Adipocyte (in vitro differentiated cells): ENCODE data around the gene PHF2.
A peak's percentile ranks its signal among the peaks of the same experiment; 100 is the strongest.

Experiments
- DNase-seq: peaks from one replicate; pipeline ENCODE4 v3.0.0-alpha.2; 2015; ENCODE audit warnings: low read depth
- H3K27me3 ChIP-seq: replicated peaks from 2 replicates; pipeline ENCODE4 v1.7.0; 2013; ENCODE audit warnings: mild to moderate bottlenecking, low read length, moderate library complexity; ENCODE audit not compliant: control insufficient read depth, insufficient read depth
- H3K36me3 ChIP-seq: 2 replicates; pipeline ENCODE4 v1.7.0; 2013; ENCODE audit warnings: low read length, mild to moderate bottlenecking, moderate library complexity; ENCODE audit not compliant: control insufficient read depth, insufficient read depth, severe bottlenecking
- H3K4me1 ChIP-seq: 2 replicates; pipeline ENCODE4 v1.7.0; 2013; ENCODE audit warnings: mild to moderate bottlenecking, low read length, moderate library complexity; ENCODE audit not compliant: control insufficient read depth, insufficient read depth
- H3K4me3 ChIP-seq: 2 replicates; pipeline ENCODE4 v1.7.0; 2013; ENCODE audit warnings: mild to moderate bottlenecking, low read length, moderate library complexity
- H3K9ac ChIP-seq: 2 replicates; pipeline ENCODE4 v1.7.0; 2013; ENCODE audit warnings: mild to moderate bottlenecking, low read length, moderate library complexity
- H3K9me3 ChIP-seq: 2 replicates; pipeline ENCODE4 v1.7.0; 2013; ENCODE audit warnings: mild to moderate bottlenecking, low read length, moderate library complexity; ENCODE audit not compliant: control insufficient read depth

Gene PHF2

GRCh38 chr9:93673021-93673838, 96.8 kb downstream of the PHF2 start:
- no peaks in the 10 kb centered on the region for H3K4me1 ChIP-seq
- H3K9ac ChIP-seq: no peak overlapping the region
- no peak overlapping the region for H3K4me3 ChIP-seq
- H3K9me3 ChIP-seq: no peaks in the 10 kb centered on the region
- DNase-seq: peak; percentile 5
- H3K36me3 ChIP-seq: peaks cover 13% of the 10 kb centered on the region
- H3K27me3 ChIP-seq: no peaks in the 10 kb centered on the region

- no peak for DNase-seq
- Histone ChIP-seq H3K9ac (no peak overlapping the region), H3K36me3 (peaks cover 13% of the 10 kb centered on the region), H3K4me3 (no peak overlapping the region), H3K9me3 (no peaks in the 10 kb centered on the region), H3K27me3 (no peaks in the 10 kb centered on the region), H3K4me1 (no peaks in the 10 kb centered on the region)
Measured at GRCh38 chr9:93673839-93674334, 97.5 kb downstream of the PHF2 start.

- DNase-seq: no peak
- Histone ChIP-seq H3K9me3 (no peaks in the 10 kb centered on the region), H3K4me1 (no peaks in the 10 kb centered on the region), H3K4me3 (no peak overlapping the region), H3K9ac (no peak overlapping the region), H3K27me3 (no peaks in the 10 kb centered on the region), H3K36me3 (peaks cover 13% of the 10 kb centered on the region)
Measured at GRCh38 chr9:93674580-93675335, 98.4 kb downstream of the PHF2 start.

- Histone ChIP-seq H3K36me3 (peaks cover 13% of the 10 kb centered on the region), H3K9me3 (no peaks in the 10 kb centered on the region), H3K27me3 (no peaks in the 10 kb centered on the region), H3K9ac (no peak overlapping the region), H3K4me3 (no peak overlapping the region), H3K4me1 (no peaks in the 10 kb centered on the region)
- DNase-seq: no peak
Measured at GRCh38 chr9:93675336-93676150, 99.2 kb downstream of the PHF2 start.

GRCh38 chr9:93676310-93677047, 100.1 kb downstream of the PHF2 start:
- H3K9me3 ChIP-seq: no peaks in the 10 kb centered on the region
- no peak overlapping the region for H3K9ac ChIP-seq
- no peaks in the 10 kb centered on the region for H3K4me1 ChIP-seq
- no peaks in the 10 kb centered on the region for H3K27me3 ChIP-seq
- peaks cover 13% of the 10 kb centered on the region for H3K36me3 ChIP-seq
- no peak for DNase-seq
- H3K4me3 ChIP-seq: no peak overlapping the region

GRCh38 chr9:93677048-93677571, 100.7 kb downstream of the PHF2 start:
- Histone ChIP-seq H3K36me3 (peaks cover 13% of the 10 kb centered on the region), H3K27me3 (no peaks in the 10 kb centered on the region), H3K4me1 (no peaks in the 10 kb centered on the region), H3K9ac (no peak overlapping the region), H3K9me3 (no peaks in the 10 kb centered on the region), H3K4me3 (no peak overlapping the region)
- DNase-seq: no peak

GRCh38 chr9:93677641-93678136, 101.3 kb downstream of the PHF2 start:
- DNase-seq: no peak
- Histone ChIP-seq H3K4me1 (no peaks in the 10 kb centered on the region), H3K9ac (no peak overlapping the region), H3K27me3 (no peaks in the 10 kb centered on the region), H3K9me3 (no peaks in the 10 kb centered on the region), H3K4me3 (no peak overlapping the region), H3K36me3 (peaks cover 13% of the 10 kb centered on the region)

GRCh38 chr9:93678199-93679019, 102.0 kb downstream of the PHF2 start:
- Histone ChIP-seq H3K4me1 (no peaks in the 10 kb centered on the region), H3K9ac (no peak overlapping the region), H3K27me3 (peaks cover 2% of the 10 kb centered on the region), H3K36me3 (peaks cover 13% of the 10 kb centered on the region), H3K4me3 (no peak overlapping the region), H3K9me3 (no peaks in the 10 kb centered on the region)
- no peak for DNase-seq

- DNase-seq: no peak
- Histone ChIP-seq H3K4me1 (no peaks in the 10 kb centered on the region), H3K4me3 (no peak overlapping the region), H3K36me3 (peaks cover 6% of the 10 kb centered on the region), H3K27me3 (peaks cover 6% of the 10 kb centered on the region), H3K9ac (no peak overlapping the region), H3K9me3 (no peaks in the 10 kb centered on the region)
Measured at GRCh38 chr9:93679536-93680442, 103.4 kb downstream of the PHF2 start.
